ENCODE data around the gene INPP5E.

INPP5E gene

GRCh38 chr9:136448655-136449054 is 9.0 kb upstream of the INPP5E start:
- Histone ChIP-seq H3K4me3 (ENCODE audit: low read length, poor library complexity, severe bottlenecking) (no peak overlapping the region), H3K27me3 (ENCODE audit: insufficient read depth, low read length, poor library complexity, severe bottlenecking) (no peaks in the 10 kb centered on the region), H3F3A (ENCODE audit: low read depth) (no peaks in the 10 kb centered on the region), H3K9ac (ENCODE audit: low read depth, low read length, poor library complexity, severe bottlenecking) (no peak overlapping the region), H3K79me2 (ENCODE audit: insufficient read depth, low read length) (no peaks in the 10 kb centered on the region), H3K4me2 (ENCODE audit: low read depth, low read length, poor library complexity, severe bottlenecking) (no peak overlapping the region), H3K9me3 (ENCODE audit: insufficient read depth, low read depth, low read length) (no peaks in the 10 kb centered on the region), H2AFZ (ENCODE audit: low read length) (no peak overlapping the region), H3K4me1 (ENCODE audit: insufficient read depth, low read length, poor library complexity, severe bottlenecking) (no peaks in the 10 kb centered on the region), H3K36me3 (ENCODE audit: insufficient read depth, low read length) (peaks cover 63% of the 10 kb centered on the region; the same call in 1 of the 2 replicates), H3K9me2 (replicated peaks; ENCODE audit: low read depth, low read length) (no peaks in the 10 kb centered on the region), H4K20me1 (ENCODE audit: insufficient read depth, low read length, poor library complexity, severe bottlenecking) (no peaks in the 10 kb centered on the region)
- TF ChIP-seq EZH2phosphoT487 (IDR thresholded peaks at IDR 0.05; ENCODE audit: borderline replicate concordance) (no peak), CTCF (conservative IDR thresholded peaks at IDR 0.05; ENCODE audit: low read length) (no peak)

- no peak overlapping the region for H3K4me3 ChIP-seq (ENCODE audit: low read length, poor library complexity, severe bottlenecking)
- TF ChIP-seq EZH2phosphoT487 (IDR thresholded peaks at IDR 0.05; ENCODE audit: borderline replicate concordance), result no peak
- TF ChIP-seq CTCF (conservative IDR thresholded peaks at IDR 0.05; ENCODE audit: low read length), result no peak
- no peak overlapping the region for H3K4me2 ChIP-seq (ENCODE audit: low read depth, low read length, poor library complexity, severe bottlenecking)
- H3K9me3 ChIP-seq (ENCODE audit: insufficient read depth, low read depth, low read length), result no peaks in the 10 kb centered on the region
- H3K36me3 ChIP-seq (ENCODE audit: insufficient read depth, low read length), result peaks cover 69% of the 10 kb centered on the region; the same call in 1 of the 2 replicates
- no peaks in the 10 kb centered on the region for H3K9me2 ChIP-seq (replicated peaks; ENCODE audit: low read depth, low read length)
- H3F3A ChIP-seq (ENCODE audit: low read depth), result no peaks in the 10 kb centered on the region
- no peaks in the 10 kb centered on the region for H3K4me1 ChIP-seq (ENCODE audit: insufficient read depth, low read length, poor library complexity, severe bottlenecking)
- H3K27me3 ChIP-seq (ENCODE audit: insufficient read depth, low read length, poor library complexity, severe bottlenecking), result no peaks in the 10 kb centered on the region
- H4K20me1 ChIP-seq (ENCODE audit: insufficient read depth, low read length, poor library complexity, severe bottlenecking), result no peaks in the 10 kb centered on the region
- H3K79me2 ChIP-seq (ENCODE audit: insufficient read depth, low read length), result no peaks in the 10 kb centered on the region
- no peak overlapping the region for H3K9ac ChIP-seq (ENCODE audit: low read depth, low read length, poor library complexity, severe bottlenecking)
- no peak overlapping the region for H2AFZ ChIP-seq (ENCODE audit: low read length)
These were observed 7.6 kb upstream of the INPP5E start for GRCh38 chr9:136447173-136447778.

DNA sequence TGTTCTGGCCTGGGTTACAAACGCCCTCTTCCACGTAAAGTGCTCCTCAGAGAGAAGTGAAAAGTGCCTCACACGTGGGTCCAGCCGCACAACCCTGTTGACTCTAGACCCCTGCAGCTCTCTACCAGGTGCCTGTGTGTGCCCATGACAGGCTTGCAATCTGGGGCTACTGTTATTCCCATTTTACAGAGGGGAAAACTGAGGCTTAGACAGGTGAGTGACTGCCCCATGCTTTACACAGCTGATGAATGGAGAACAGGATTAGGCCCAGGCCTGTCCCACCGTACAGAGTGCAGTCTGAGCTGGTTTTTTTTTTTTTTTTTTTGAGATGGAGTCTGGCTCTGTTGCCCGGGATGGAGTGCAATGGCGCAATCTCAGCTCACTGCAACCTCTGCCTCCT is 6.2 kb upstream of the INPP5E start:
- no peaks in the 10 kb centered on the region for H3F3A ChIP-seq (ENCODE audit: low read depth)
- no peak overlapping the region for H3K4me3 ChIP-seq (ENCODE audit: low read length, poor library complexity, severe bottlenecking)
- peaks cover 4% of the 10 kb centered on the region for H4K20me1 ChIP-seq (ENCODE audit: insufficient read depth, low read length, poor library complexity, severe bottlenecking)
- no peaks in the 10 kb centered on the region for H3K27me3 ChIP-seq (ENCODE audit: insufficient read depth, low read length, poor library complexity, severe bottlenecking)
- TF ChIP-seq CTCF (conservative IDR thresholded peaks at IDR 0.05; ENCODE audit: low read length) (no peak), EZH2phosphoT487 (IDR thresholded peaks at IDR 0.05; ENCODE audit: borderline replicate concordance) (no peak)
- no peak overlapping the region for H3K4me2 ChIP-seq (ENCODE audit: low read depth, low read length, poor library complexity, severe bottlenecking)
- H3K4me1 ChIP-seq (ENCODE audit: insufficient read depth, low read length, poor library complexity, severe bottlenecking), result no peaks in the 10 kb centered on the region
- no peaks in the 10 kb centered on the region for H3K9me3 ChIP-seq (ENCODE audit: insufficient read depth, low read depth, low read length)
- H2AFZ ChIP-seq (ENCODE audit: low read length), result no peak overlapping the region
- H3K36me3 ChIP-seq (ENCODE audit: insufficient read depth, low read length), result peaks cover 72% of the 10 kb centered on the region; the same call in 1 of the 2 replicates
- H3K9me2 ChIP-seq (replicated peaks; ENCODE audit: low read depth, low read length), result no peaks in the 10 kb centered on the region
- H3K79me2 ChIP-seq (ENCODE audit: insufficient read depth, low read length), result no peaks in the 10 kb centered on the region
- no peak overlapping the region for H3K9ac ChIP-seq (ENCODE audit: low read depth, low read length, poor library complexity, severe bottlenecking)
